ENCODE results near the gene RAB35.
A peak's percentile ranks its signal among the peaks of the same experiment; 100 is the strongest.
"Not testable (repeated sequence)": the region's sequence is repeated elsewhere in the genome, so short reads cannot be mapped to it uniquely, and the experiment has no call there.

The RAB35 gene

GRCh38 chr12:120055231-120056000 lies 61.1 kb downstream of the RAB35 start:
- DNase-seq: no peak

GRCh38 chr12:120054293-120054692 lies 62.3 kb downstream of the RAB35 start:
- DNase-seq: no peak

GRCh38 chr12:120051535-120051934 lies 65.0 kb downstream of the RAB35 start:
- DNase-seq: no peak

GRCh38 chr12:120049426-120049825 lies 67.1 kb downstream of the RAB35 start:
- DNase-seq: no peak

GRCh38 chr12:120048263-120048662 lies 68.3 kb downstream of the RAB35 start:
- DNase-seq: peak in 1 of 2 donors; percentile 51

- no peak for DNase-seq
These were observed 69.5 kb downstream of the RAB35 start for GRCh38 chr12:120047072-120047471.

GRCh38 chr12:120045367-120045766 lies 71.2 kb downstream of the RAB35 start:
- not testable (repeated sequence) for DNase-seq

Measured in CD4-positive, alpha-beta T cell treated with Interleukin-4 for 1 hour (primary cell).